HUES6 (cell line): ENCODE data around the gene MYCN.
"Not testable (repeated sequence)": the region's sequence is repeated elsewhere in the genome, so short reads cannot be mapped to it uniquely, and the experiment has no call there.

ENCODE experiments used
- H3K27ac ChIP-seq: 2 replicates; pipeline ENCODE4 v1.7.0; 2013; ENCODE audit warnings: low read depth, mild to moderate bottlenecking, low read length, inconsistent platforms
- H3K27me3 ChIP-seq: 2 replicates; pipeline ENCODE4 v1.6.1; 2013; ENCODE audit warnings: low read length; ENCODE audit not compliant: control insufficient read depth, insufficient read depth
- H3K36me3 ChIP-seq: 2 replicates; pipeline ENCODE4 v1.6.1; 2013; ENCODE audit warnings: low read length; ENCODE audit not compliant: control insufficient read depth, insufficient read depth
- H3K4me1 ChIP-seq: 2 replicates; pipeline ENCODE4 v1.6.1; 2013; ENCODE audit warnings: low read length; ENCODE audit not compliant: control insufficient read depth, insufficient read depth
- H3K4me3 ChIP-seq: 2 replicates; pipeline ENCODE4 v1.5.1; 2013; ENCODE audit warnings: low read depth, low read length
- H3K9ac ChIP-seq: one replicate; pipeline ENCODE4 v1.6.1; 2013; ENCODE audit warnings: mild to moderate bottlenecking, low read length
- H3K9me3 ChIP-seq: 2 replicates; pipeline ENCODE4 v1.6.1; 2013; ENCODE audit warnings: low read depth, low read length; ENCODE audit not compliant: control insufficient read depth, insufficient read depth

Gene MYCN

DNA sequence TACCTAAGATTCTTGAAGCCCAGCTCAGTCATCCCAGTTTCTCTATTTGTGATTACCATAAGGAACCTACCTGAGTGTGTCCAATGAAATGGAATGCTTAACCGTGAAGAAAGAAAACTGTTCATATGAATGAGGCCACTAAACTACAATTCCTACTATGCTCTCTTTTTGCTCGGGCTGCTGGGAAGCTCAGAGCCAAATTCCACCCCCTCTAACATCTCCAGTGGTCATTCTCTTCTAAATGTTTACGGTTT lies 8.3 kb downstream of the MYCN start:
- H3K36me3 ChIP-seq = peaks cover 48% of the 10 kb centered on the region
- no peak overlapping the region for H3K9ac ChIP-seq

DNA sequence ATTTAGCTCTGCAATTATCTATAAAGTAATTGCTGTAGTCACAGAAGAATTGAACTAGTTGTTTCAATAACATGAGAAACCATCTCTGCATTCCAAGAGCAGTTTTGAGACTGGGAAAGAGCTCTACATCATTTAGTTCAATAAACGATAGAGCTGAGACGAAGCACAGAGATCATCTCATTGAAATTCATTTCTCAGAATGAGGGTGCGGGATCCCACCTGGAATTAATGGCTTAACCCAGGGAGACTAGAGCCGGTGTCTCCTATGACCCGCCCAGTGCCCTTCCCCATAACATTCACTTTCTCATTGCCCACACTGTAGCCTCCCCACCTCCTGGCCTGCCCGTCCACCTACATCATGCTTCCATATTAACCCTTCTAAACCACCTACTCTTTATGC lies 8.8 kb downstream of the MYCN start:
- Histone ChIP-seq H3K4me3 (no peak overlapping the region), H3K27me3 (no peaks in the 10 kb centered on the region), H3K9me3 (no peaks in the 10 kb centered on the region), H3K4me1 (peaks cover 20% of the 10 kb centered on the region), H3K36me3 (peaks cover 43% of the 10 kb centered on the region), H3K27ac (no peak overlapping the region), H3K9ac (no peak overlapping the region)

More for the DNA sequence above, 8.3 kb downstream of the MYCN start:
- Histone ChIP-seq H3K9me3 (no peaks in the 10 kb centered on the region), H3K4me3 (no peak overlapping the region), H3K4me1 (peaks cover 20% of the 10 kb centered on the region), H3K27ac (no peak overlapping the region), H3K27me3 (no peaks in the 10 kb centered on the region)

DNA sequence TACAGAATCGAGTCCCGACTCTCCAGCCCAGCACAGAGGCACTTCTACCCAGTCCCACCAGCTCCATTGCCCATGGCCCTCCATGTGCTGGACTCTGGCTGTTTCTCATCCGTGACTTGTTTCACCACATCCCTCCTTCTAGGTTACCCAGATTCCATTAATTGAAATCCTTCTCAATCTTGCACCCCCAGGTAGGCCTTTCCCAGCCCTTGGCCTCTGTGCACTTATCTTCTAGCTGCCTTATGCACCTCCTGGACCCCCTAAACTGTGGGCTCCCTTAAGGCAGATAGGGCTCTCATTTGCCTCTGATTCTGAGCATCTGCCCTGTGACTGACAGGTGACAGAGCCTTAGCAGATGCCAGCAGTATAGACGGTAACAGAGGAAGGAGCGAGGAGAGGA lies 9.2 kb downstream of the MYCN start:
- Histone ChIP-seq H3K9ac (no peak overlapping the region), H3K4me1 (peaks cover 18% of the 10 kb centered on the region), H3K27ac (no peak overlapping the region), H3K36me3 (peaks cover 39% of the 10 kb centered on the region), H3K9me3 (no peaks in the 10 kb centered on the region), H3K27me3 (no peaks in the 10 kb centered on the region), H3K4me3 (no peak overlapping the region)

- no peak overlapping the region for H3K9ac ChIP-seq
- peaks cover 16% of the 10 kb centered on the region for H3K4me1 ChIP-seq
- no peak overlapping the region for H3K27ac ChIP-seq
- H3K36me3 ChIP-seq = peaks cover 33% of the 10 kb centered on the region
- no peaks in the 10 kb centered on the region for H3K9me3 ChIP-seq
- no peaks in the 10 kb centered on the region for H3K27me3 ChIP-seq
- H3K4me3 ChIP-seq = no peak overlapping the region
These were observed 10.0 kb downstream of the MYCN start for GRCh38 chr2:15950088-15950952.

- H3K9ac ChIP-seq, H3K4me3 ChIP-seq, H3K9me3 ChIP-seq, H3K27me3 ChIP-seq, H3K27ac ChIP-seq: not testable (repeated sequence)
- Histone ChIP-seq H3K36me3 (peaks cover 17% of the 10 kb centered on the region), H3K4me1 (peaks cover 14% of the 10 kb centered on the region)
These were observed 11.6 kb downstream of the MYCN start for GRCh38 chr2:15951936-15952335.

DNA sequence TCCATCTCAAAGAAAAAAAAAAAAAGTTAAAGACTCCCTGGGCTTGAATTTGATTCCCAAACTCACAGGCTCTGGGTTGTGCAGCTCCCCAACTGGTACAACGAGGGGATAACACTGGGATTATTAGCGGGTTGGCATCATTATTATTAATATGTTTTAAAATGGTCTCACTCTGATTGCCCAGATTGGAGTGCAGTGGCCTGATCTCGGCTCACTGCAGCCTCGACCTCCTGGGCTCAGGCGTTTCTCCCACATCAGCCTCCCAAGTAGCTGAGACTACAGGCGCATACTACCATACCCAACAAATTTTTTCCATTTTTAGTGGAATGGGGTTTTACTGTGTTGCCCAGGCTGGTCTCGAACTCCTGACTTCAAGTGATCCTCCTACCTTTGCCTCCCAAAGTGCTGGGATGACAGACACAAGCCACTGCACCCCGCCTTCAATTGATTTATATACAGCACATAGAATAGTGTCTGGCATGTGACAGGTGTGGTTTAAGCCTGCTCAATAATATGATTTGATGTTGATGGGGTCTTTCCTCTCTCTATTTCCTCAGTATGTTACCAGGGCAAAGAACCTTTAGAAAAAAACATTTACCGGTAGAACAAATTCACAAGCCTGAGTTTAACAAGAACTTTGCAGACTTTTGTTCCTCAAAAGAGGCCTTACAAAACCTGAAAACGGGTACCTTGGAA lies 12.2 kb downstream of the MYCN start:
- no peak overlapping the region for H3K27ac ChIP-seq
- peaks cover 15% of the 10 kb centered on the region for H3K4me1 ChIP-seq
- H3K9ac ChIP-seq = no peak overlapping the region
- H3K27me3 ChIP-seq = no peaks in the 10 kb centered on the region
- peaks cover 10% of the 10 kb centered on the region for H3K36me3 ChIP-seq
- H3K4me3 ChIP-seq = no peak overlapping the region
- no peaks in the 10 kb centered on the region for H3K9me3 ChIP-seq

DNA sequence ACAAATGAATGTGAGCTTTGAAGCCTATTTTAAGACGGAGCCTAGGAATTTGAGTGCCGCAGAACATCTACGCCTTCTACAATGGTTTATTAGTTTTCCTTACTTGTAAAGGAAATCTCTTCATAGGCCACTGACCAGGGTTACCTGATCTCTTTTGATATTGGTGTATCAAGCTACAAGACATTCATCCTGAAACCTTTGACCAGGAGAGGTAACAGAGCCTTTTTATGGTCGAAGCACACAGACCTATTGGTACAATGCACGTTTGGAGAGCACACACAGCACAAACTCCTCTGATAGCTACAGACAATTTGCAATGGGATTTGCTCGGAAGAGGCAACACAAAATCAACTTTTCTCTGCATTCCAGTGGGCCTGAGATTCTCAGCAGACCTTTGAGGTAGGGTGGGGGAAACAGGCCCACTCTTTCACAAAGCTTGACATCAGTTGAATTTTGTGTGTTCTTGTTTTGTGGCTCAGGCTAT lies 12.8 kb downstream of the MYCN start:
- Histone ChIP-seq H3K4me3 (no peak overlapping the region), H3K4me1 (peaks cover 20% of the 10 kb centered on the region), H3K27me3 (no peaks in the 10 kb centered on the region)

GRCh38 chr2:15953891-15954680 lies 13.7 kb downstream of the MYCN start:
- no peak overlapping the region for H3K27ac ChIP-seq

More for the DNA sequence above, 12.8 kb downstream of the MYCN start:
- no peaks in the 10 kb centered on the region for H3K9me3 ChIP-seq
- no peak overlapping the region for H3K27ac ChIP-seq
- H3K9ac ChIP-seq = no peak overlapping the region
- peaks cover 4% of the 10 kb centered on the region for H3K36me3 ChIP-seq

DNA sequence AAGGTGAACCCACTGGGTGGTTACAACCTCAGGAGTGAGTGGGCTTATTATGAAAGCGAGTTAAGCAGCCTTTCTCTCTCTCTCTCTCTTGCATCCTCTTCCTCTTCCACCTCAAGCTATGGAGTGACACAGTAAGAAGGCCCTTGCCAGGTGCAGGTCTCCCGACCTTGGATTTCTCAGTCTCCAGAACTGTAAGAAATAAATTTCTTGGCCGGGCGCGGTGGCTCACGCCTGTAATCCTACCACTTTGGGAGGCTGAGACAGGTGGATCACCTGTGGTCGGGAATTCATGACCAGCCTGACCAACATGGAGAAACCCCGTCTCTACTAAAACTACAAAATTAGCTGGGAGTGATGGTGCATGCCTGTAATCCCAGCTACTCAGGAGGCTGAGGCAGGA lies 14.4 kb downstream of the MYCN start:
- Histone ChIP-seq H3K4me3 (no peak overlapping the region), H3K4me1 (peaks cover 31% of the 10 kb centered on the region), H3K27ac (no peak overlapping the region), H3K9ac (no peak overlapping the region), H3K27me3 (no peaks in the 10 kb centered on the region), H3K9me3 (no peaks in the 10 kb centered on the region), H3K36me3 (no peaks in the 10 kb centered on the region)

More at GRCh38 chr2:15953891-15954680, 13.7 kb downstream of the MYCN start:
- Histone ChIP-seq H3K27me3 (no peaks in the 10 kb centered on the region), H3K9me3 (no peaks in the 10 kb centered on the region), H3K9ac (no peak overlapping the region), H3K4me1 (peaks cover 27% of the 10 kb centered on the region), H3K36me3 (no peaks in the 10 kb centered on the region), H3K4me3 (no peak overlapping the region)

- H3K4me1 ChIP-seq = peaks cover 31% of the 10 kb centered on the region
- no peak overlapping the region for H3K27ac ChIP-seq
- no peaks in the 10 kb centered on the region for H3K27me3 ChIP-seq
- no peak overlapping the region for H3K4me3 ChIP-seq
- no peaks in the 10 kb centered on the region for H3K36me3 ChIP-seq
- no peaks in the 10 kb centered on the region for H3K9me3 ChIP-seq
- H3K9ac ChIP-seq = no peak overlapping the region
These were observed 15.1 kb downstream of the MYCN start for GRCh38 chr2:15955232-15955988.
